Spinal cord (tissue), 10 donors: Measurements from ENCODE around the gene SUCNR1. TPM values are rescaled to one million over a fixed set of nuclear protein-coding genes. Genes with fewer than 3 reads are reported as not detected.

Experiments
- DNase-seq, 6 donors: peaks; one replicate each; pipeline versions ENCODE4 v3.0.0 to v3.0.0-alpha.2; 2013 to 2015; ENCODE audit warnings: low spot score in 6 of 6, low read depth in 4 of 6
- H3K27ac ChIP-seq: one replicate; pipeline ENCODE4 v1.5.1; 2013; ENCODE audit warnings: low read depth, low read length, control low read depth
- H3K27me3 ChIP-seq: one replicate; pipeline ENCODE4 v1.6.1; 2013; ENCODE audit warnings: low read length; ENCODE audit not compliant: control insufficient read depth, insufficient read depth
- H3K36me3 ChIP-seq: one replicate; pipeline ENCODE4 v1.6.1; 2013; ENCODE audit warnings: low read length; ENCODE audit not compliant: control insufficient read depth, insufficient read depth
- H3K4me1 ChIP-seq: one replicate; pipeline ENCODE4 v1.6.1; 2013; ENCODE audit warnings: low read length; ENCODE audit not compliant: control insufficient read depth, insufficient read depth
- H3K4me3 ChIP-seq: one replicate; pipeline ENCODE4 v1.5.1; 2013; ENCODE audit warnings: low read depth, low read length, control low read depth
- H3K9me3 ChIP-seq: one replicate; pipeline ENCODE4 v1.6.1; 2013; ENCODE audit warnings: low read length; ENCODE audit not compliant: control insufficient read depth, insufficient read depth
- WGBS: methylation state at CpG from one replicate; pipeline ENCODE4 v1.1.5; 2013; ENCODE audit warnings: missing lambda C conversion rate; ENCODE audit not compliant: insufficient coverage; 5-methylcytosine and 5-hydroxymethylcytosine counted together
- long read RNA-seq, 4 donors: transcript quantifications; one replicate each; lab custom pipeline, GENCODE V29; 2026
- polyA plus RNA-seq, 2 donors: library from polyadenylated mRNA; unstranded; fragments of 120-200 nt; gene quantifications; one replicate each; pipeline ENCODE4 v1.2.1, GENCODE V29; 2013; ENCODE audit not compliant: insufficient read length in 2 of 2
- total RNA-seq, 2 donors: library from RNA; depleted of rRNA in 1 of 2; stranded (reverse); fragments of 120-200 nt in 1 of 2; fragments of >200 nt in 1 of 2; gene quantifications; one replicate each; pipeline versions ENCODE4 v1.2.3 to v1.2.4, GENCODE V29; 2013 to 2014
- donor health status: healthy.

Gene SUCNR1, protein sequence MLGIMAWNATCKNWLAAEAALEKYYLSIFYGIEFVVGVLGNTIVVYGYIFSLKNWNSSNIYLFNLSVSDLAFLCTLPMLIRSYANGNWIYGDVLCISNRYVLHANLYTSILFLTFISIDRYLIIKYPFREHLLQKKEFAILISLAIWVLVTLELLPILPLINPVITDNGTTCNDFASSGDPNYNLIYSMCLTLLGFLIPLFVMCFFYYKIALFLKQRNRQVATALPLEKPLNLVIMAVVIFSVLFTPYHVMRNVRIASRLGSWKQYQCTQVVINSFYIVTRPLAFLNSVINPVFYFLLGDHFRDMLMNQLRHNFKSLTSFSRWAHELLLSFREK
- 1 to 10 TPM in 1 of 2 donors, under 1 TPM in 1; 0.44 to 2.6 TPM for total RNA-seq
- polyA plus RNA-seq: 1 to 10 TPM in 1 of 2 donors, under 1 TPM in 1; 0.45 to 1.3 TPM
- long read RNA-seq, donor 1: 0 reads
- long read RNA-seq, donor 2: 0 reads
- long read RNA-seq, donor 3: 0 reads
- long read RNA-seq, donor 4: 0 reads

DNA sequence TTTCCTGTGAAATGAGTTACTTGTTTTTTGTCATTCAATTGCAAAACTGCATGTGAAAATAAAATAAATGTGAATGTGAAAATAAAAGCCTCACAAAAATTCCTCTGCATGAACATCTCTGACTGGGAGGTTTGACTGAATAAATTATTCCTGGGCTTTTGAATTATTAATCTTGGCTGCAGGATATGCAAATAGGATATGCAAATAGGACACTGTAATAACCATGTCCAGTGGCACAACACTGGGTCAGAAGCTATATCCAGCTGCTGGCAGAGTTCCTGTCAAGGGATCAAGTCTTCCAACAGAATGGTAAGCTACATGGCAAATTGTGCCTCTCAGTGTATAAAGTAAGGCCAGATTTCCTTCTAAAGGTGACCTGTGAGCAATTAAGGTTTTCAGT is at the start of gene SUCNR1:
SUCNR1 (plus strand) TSS at position 246 of the 400 bp plus-strand sequence. CDS start 6,250 bp downstream, outside the sequence.
- Histone ChIP-seq H3K4me1 (no peaks in the 10 kb centered on the region), H3K27me3 (no peaks in the 10 kb centered on the region), H3K4me3 (no peak within 1 kb of the TSS), H3K36me3 (no peaks in the 10 kb centered on the region), H3K9me3 (no peaks in the 10 kb centered on the region), H3K27ac (no peak within 1 kb of the TSS)
- peak in 2 of 6 donors; percentile 30 to 34 for DNase-seq

DNA sequence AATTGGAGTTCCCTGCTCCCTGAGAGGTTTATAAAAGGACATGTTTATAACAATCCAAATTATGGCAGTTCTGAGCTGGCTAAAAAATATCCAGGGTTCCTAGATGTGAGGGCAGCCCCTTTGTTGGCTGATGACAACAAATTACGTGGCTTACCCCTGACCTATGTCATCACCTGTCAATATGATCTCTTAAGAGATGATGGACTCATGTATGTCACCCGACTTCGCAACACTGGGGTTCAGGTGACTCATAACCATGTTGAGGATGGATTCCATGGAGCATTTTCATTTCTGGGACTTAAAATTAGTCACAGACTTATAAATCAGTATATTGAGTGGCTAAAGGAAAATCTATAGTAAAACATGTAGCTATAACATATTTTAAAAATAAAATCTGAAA is 45.6 kb upstream of the SUCNR1 start:
- no CpG with 5 or more reads among the region's 3 CpGs for WGBS
- no peaks in the 10 kb centered on the region for H3K27me3 ChIP-seq
- H3K9me3 ChIP-seq: no peaks in the 10 kb centered on the region
- H3K36me3 ChIP-seq: no peaks in the 10 kb centered on the region
- H3K4me3 ChIP-seq: no peak overlapping the region
- no peak overlapping the region for H3K27ac ChIP-seq
- no peaks in the 10 kb centered on the region for H3K4me1 ChIP-seq
- no peak for DNase-seq

DNA sequence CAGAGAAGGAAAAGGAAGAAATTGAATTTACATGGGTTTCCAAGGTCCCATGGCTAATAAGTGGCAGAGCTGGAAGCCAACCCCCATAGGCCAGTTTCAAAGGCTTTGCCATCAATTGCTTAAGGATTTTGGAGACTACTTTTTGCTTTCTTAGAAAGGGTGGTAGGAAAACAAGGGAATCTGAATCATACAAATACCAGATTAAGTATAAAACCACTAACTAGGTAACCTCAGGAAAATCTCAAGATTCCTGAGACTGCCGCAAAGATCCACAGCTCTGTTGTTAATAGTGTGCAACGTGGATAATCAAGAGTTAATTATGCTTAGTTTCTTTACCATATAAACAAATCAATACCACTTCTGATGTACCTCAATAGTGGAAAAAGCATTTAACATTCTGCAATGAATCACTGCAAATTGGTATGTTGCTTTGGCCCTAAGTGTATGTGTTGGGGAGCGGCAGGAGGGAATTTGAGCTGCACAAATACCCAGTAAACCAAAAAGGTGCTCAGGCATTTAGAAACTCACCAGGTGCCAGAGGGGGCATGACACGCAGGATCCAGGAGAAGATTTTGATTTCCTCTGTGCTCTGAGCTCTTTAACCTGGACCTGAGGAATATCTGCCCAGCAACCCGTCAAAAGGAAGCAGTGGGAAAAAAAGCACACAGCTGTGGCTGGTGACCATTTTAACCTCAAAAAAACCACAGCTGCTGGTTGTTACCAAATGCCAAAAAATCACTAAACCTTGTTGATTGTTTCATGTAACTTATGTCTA is 37.5 kb upstream of the SUCNR1 start:
- no peaks in the 10 kb centered on the region for H3K27me3 ChIP-seq
- H3K27ac ChIP-seq: no peak overlapping the region
- DNase-seq: no peak
- no peaks in the 10 kb centered on the region for H3K36me3 ChIP-seq
- H3K4me1 ChIP-seq: no peaks in the 10 kb centered on the region
- WGBS: 75% methylated on average over 2 of the region's 5 CpGs
- H3K4me3 ChIP-seq: no peak overlapping the region
- no peaks in the 10 kb centered on the region for H3K9me3 ChIP-seq

DNA sequence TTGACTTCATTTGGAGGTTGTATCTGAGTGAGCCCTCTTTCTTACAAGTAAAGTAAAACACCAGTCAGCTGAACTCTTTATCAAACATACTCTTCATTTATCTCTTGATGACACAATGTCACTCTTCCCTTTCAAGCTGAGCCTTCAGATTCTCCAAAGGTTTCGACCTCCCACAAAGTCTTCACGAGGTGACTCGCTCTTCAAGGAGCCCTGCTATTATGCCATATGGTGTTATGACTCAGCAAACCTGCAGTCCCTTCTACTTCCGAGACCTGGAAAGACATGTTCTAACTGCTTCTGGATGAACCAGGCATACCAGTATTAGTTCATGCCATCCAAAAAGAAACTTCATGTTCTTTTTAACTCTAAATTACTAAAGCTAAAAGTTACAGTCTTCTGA is 36.4 kb upstream of the SUCNR1 start:
- no peaks in the 10 kb centered on the region for H3K36me3 ChIP-seq
- 61% methylated on average over 4 of the region's 4 CpGs for WGBS
- no peaks in the 10 kb centered on the region for H3K9me3 ChIP-seq
- no peaks in the 10 kb centered on the region for H3K4me1 ChIP-seq
- no peak overlapping the region for H3K27ac ChIP-seq
- H3K4me3 ChIP-seq: no peak overlapping the region
- peak in 1 of 6 donors; percentile 6 for DNase-seq
- no peaks in the 10 kb centered on the region for H3K27me3 ChIP-seq

DNA sequence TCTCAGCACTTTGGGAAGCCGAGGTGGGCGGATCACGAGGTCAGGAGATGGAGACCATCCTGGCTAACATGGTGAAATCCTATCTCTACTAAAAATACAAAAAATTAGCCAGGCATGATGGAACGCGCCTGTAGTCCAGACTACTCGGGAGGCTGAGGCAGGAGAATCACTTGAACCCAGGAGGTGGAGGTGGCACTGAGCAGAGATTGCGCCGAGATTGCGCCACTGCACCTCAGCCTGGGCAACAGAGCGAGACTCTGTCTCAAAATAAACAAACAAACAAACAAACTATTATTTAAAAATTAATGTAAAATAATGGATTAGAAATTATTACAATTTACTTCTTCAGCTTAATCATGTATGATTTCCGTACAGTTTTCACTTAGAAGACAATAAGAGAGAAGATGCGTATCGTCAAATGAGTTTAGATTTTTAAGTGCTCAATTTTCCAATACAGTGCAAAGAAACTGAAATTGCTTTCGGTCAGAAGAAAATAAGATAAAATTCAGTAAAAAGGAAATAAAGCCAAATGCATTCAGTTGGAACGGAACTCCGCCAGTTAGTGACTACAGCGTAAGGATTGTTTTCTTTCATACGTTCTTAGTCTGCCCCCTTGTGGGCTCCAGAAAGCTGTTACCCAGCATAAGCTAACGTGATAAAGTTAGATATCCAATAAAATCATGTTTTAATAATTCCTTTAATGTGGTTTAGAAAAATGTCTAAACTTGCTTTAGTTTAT is 34.7 kb upstream of the SUCNR1 start:
- Histone ChIP-seq H3K4me1 (no peaks in the 10 kb centered on the region), H3K36me3 (no peaks in the 10 kb centered on the region), H3K9me3 (no peaks in the 10 kb centered on the region), H3K27me3 (no peaks in the 10 kb centered on the region), H3K4me3 (no peak overlapping the region), H3K27ac (no peak overlapping the region)
- WGBS: 54% methylated on average over 5 of the region's 19 CpGs
- DNase-seq: peak; percentile 35 to 95 (median 68)

DNA sequence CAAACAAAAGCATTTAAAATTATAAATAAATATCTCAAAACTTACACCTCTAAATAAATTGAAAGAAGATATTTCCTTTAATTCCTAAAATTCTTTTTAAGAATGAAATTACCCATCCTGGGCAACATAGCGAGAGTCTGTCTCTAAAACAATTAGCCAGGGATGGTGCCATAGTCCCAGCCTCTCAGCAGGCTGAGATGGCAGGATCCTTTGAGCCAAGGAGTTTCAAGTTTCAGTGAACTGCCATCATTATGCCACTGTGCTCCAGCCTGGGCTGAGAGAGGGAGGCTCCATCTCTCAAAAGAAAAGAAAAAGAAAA is 34.2 kb upstream of the SUCNR1 start:
- Histone ChIP-seq H3K27me3 (no peaks in the 10 kb centered on the region), H3K36me3 (no peaks in the 10 kb centered on the region), H3K4me1 (no peaks in the 10 kb centered on the region), H3K9me3 (no peaks in the 10 kb centered on the region), H3K27ac (no peak overlapping the region), H3K4me3 (no peak overlapping the region)
- 67% methylated on average over 1 of the region's 1 CpG for WGBS
- no peak for DNase-seq

DNA sequence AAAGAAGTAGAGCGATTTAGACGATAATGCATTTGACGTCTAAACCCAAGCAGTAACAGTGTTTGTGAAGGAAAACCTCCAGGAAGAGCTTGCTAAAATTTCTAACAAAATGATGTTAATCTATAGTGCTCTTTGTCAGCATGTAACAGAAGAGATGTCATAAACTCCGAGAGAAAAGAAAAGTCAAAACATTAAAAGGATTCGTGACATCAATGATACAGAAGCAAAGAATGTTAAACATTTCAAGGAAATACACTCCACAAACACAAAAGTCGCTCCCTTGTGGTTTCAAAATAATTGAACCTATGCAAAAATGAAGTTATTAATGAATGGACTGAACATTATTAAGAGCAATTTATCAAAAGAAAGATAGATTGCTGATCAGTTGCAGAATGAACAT is 31.6 kb upstream of the SUCNR1 start:
- no peaks in the 10 kb centered on the region for H3K9me3 ChIP-seq
- H3K27me3 ChIP-seq: no peaks in the 10 kb centered on the region
- H3K4me3 ChIP-seq: no peak overlapping the region
- H3K36me3 ChIP-seq: no peaks in the 10 kb centered on the region
- DNase-seq: no peak
- H3K27ac ChIP-seq: no peak overlapping the region
- no peaks in the 10 kb centered on the region for H3K4me1 ChIP-seq
- WGBS: no CpG with 5 or more reads among the region's 6 CpGs

DNA sequence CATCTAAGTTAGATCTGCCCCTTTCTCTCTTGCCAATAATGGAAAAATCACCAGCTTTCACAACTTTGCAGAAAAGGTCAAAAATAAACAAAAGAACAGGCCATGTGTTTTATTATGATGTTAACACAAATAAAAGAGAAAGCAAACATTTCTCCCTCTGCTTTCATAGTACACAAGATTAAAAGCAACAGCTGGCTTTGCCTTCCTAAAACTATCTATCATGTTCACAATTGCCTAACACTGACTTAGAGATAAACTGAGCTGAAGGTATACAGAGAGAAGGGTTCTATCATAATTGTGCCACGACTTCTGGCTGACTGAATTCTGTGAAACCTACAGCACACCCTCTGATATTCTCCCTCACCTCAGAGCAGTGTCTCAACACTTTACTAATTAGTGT is 30.2 kb upstream of the SUCNR1 start:
- Histone ChIP-seq H3K36me3 (no peaks in the 10 kb centered on the region), H3K4me3 (no peak overlapping the region), H3K27me3 (no peaks in the 10 kb centered on the region), H3K27ac (no peak overlapping the region), H3K4me1 (no peaks in the 10 kb centered on the region), H3K9me3 (no peaks in the 10 kb centered on the region)
- no CpG with 5 or more reads among the region's 1 CpG for WGBS
- peak in 1 of 6 donors; percentile 22 for DNase-seq

DNA sequence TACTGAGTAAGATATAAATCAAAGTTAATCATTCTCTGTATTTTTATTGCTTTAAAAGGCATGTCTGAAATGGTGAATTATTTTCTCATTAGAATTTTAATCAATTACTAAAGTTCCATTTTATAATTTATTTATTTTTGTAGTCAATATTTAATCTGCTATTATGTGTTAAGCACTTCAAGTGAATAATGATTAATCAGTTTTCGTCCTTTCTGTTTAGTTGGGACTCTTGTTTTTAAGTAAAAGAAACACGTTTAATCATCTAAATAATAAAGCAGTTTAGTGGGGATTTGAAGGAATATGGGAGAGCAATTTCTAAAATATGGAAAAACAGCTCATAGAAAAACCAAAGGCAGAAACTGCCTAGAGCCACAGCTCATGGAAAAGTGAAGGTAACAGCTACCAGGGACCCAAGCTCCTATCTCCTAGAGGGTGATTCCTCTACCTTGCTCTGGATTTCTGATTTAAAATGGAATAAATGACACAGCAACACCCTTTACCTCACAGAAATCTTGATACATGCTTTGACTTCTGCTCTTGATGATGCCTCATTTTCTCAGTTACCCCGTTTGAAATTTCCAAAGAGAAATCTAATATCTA is 28.0 kb upstream of the SUCNR1 start:
- DNase-seq: no peak
- Histone ChIP-seq H3K4me1 (no peaks in the 10 kb centered on the region), H3K9me3 (no peaks in the 10 kb centered on the region), H3K27me3 (no peaks in the 10 kb centered on the region), H3K27ac (no peak overlapping the region), H3K36me3 (no peaks in the 10 kb centered on the region), H3K4me3 (no peak overlapping the region)
- WGBS: no CpG with 5 or more reads among the region's 3 CpGs
